ENCODE data around the gene MCF2L.

- TF ChIP-seq CTCF (conservative IDR thresholded peaks at IDR 0.05; ENCODE audit: low read depth, low read length) (no peak), EZH2 (IDR thresholded peaks at IDR 0.05; ENCODE audit: low read length, unreplicated experiment) (no peak)
These were observed 106.7 kb downstream of the MCF2L start for GRCh38 chr13:113075711-113076110.
